HG03108 (cell line): ENCODE results near the gene MYO5B.

ENCODE experiments used
- ATAC-seq: cut with Tn5 transposase; IDR thresholded peaks from one replicate; pipeline ENCODE4 v1.9.1; 2021; ENCODE audit warnings: moderate library complexity; ENCODE audit not compliant: unreplicated experiment

Gene MYO5B

DNA sequence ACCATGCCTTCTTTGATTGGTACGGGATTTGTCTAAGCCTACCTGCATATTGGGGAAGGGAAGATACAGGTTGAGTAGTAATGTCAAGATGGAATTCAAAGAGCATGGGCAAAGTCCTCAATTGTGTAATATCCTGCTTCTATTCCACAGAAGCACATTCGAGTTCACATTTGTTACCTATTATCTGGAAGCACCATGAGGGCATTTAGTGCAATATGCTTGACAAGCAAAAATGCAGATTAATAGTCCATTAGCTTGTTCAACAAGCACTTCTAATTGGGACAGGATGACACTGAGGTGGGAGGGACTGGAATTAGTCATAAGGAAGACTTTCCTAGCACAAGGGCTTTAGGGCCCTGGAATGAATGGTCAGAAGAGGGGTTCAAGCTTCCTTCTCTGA, 40.5 kb downstream of the MYO5B start:
- no peak for ATAC-seq

DNA sequence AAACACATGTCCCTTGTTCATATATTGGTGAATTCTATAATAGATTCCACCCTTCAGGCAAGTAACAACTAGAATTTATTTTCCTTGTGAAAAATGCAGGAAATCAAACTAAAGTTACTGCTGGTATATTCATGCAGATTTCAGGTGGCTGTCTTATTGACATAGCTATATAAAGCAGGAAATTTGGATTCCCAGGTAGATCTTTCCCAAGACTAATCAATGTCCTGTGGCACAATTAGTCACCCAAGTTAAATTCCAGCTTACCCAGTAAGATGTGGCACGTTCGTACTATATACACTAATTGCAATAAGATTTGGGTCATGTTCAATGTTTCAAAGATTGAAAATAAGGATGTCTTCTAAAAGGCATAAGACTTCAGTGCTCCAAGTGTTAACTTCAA, 42.0 kb downstream of the MYO5B start:
- ATAC-seq: no peak

DNA sequence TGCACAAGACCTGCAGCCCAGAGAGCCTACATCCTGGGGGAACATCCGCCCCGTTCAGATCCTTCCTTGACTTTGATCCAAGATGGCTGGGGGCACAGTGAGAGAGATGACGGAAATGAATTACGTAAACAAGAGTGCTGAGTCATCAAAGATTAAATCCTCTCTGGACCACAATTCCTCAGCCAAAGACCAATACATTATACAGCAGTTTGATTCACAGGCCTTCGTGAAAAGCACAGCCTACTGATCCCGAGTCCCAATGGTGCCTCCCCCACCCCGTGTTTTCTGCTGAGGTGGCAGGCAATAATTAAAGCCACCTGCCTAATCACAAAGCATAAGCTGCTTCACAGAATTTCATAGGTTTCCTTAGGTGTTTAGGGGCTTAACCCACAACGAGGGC, 43.0 kb downstream of the MYO5B start:
- ATAC-seq: no peak

- no peak for ATAC-seq
Observed at GRCh38 chr18:50144540-50144939, 50.4 kb downstream of the MYO5B start.

DNA sequence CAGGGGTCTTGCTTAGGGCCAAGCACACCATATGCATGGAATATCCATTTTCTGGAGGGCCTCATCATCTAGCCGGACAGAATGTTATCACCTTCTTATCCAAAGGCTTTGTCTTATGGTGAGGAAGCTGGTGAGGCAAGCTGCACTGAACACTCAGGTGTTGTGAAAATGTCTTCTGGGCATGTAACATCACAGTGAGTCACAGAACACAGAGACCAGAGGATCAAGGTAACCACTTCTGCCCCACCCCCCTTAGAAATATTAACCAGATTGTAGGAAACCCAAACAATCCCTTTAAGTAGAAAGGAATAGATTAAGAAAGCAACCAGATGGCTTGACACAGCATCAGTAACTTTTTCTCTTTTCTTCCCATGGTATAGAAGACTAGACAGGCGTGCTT, 51.1 kb downstream of the MYO5B start:
- ATAC-seq: no peak

- ATAC-seq: no peak
Observed at GRCh38 chr18:50143294-50143693, 51.7 kb downstream of the MYO5B start.

DNA sequence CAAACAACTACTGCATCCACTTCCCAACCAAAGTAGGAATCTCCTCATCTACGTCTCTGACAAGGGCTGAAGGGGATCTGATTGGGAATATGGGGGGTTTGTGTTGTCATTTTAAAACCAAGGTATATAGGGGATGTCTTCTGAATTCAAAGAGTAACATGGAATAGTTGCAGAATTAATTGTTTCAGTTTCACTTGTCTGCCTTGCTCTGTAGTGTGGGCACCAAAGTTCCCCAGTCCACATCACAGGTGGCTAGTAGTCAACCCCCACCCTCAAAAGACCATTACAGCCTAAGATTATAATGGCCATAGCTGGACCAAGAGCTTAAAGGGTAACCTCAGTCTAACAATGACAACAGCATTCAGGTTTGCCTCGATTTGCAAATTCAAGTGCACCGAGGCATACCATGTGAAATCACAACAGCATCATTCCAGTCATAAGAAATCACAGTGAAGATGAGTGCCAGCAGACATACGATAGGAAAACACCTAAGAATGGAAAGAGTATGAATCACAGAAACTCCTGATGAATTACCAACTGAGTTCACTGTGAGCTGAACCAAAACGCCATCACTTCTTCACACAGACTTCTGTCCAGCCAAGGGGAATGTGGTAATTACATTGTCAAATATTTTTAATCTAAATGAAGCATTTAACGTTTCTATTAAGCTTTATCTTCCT, 52.4 kb downstream of the MYO5B start:
- ATAC-seq: no peak

GRCh38 chr18:50138181-50139064, 56.5 kb downstream of the MYO5B start:
- no peak for ATAC-seq

DNA sequence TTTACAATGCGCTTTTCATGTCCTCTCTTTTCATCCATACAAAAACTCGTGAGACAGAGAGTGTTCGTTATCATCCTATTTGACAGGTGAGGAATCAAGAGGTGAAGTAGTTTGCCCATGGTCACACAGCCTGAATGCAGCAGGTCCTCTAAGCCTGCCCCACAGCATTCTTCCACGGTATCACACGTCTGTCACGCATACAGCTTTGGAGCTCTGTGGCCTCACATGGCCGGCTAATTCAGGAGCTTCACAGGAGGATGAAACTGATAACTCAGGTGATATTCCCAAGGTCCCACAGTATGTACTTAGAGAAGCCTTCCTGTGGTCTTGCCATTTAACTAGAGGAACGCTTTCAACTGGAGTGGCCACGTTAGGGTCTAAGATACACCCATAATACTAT, 59.0 kb downstream of the MYO5B start:
- no peak for ATAC-seq

DNA sequence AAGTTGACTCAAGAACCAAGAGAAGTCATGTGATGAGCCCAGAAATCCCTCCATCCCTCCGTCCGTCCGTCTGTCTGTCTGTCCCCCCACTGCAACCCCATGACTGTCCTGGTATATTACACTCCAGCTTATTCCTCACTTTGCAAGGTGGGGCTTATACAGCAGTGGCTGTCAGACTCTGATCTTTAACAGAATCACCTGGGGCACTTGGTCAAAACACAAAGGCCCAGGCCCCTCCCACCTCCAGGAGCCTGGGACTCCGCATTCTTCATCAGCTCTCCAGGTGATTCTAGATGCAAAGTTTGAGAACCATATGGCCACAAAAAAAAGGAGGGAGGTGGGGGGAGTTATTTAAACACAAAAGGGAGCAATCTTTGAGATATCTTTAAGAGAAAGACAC, 61.4 kb downstream of the MYO5B start:
- no peak for ATAC-seq

GRCh38 chr18:50131591-50131990, 63.4 kb downstream of the MYO5B start:
- ATAC-seq: no peak

GRCh38 chr18:50128506-50129271, 66.3 kb downstream of the MYO5B start:
- no peak for ATAC-seq

- ATAC-seq: no peak
Observed at GRCh38 chr18:50127516-50128210, 67.3 kb downstream of the MYO5B start.

- ATAC-seq: no peak
Observed at GRCh38 chr18:50126471-50126870, 68.5 kb downstream of the MYO5B start.

- ATAC-seq: no peak
Observed at GRCh38 chr18:50125456-50125855, 69.5 kb downstream of the MYO5B start.

GRCh38 chr18:50119296-50119695, 75.7 kb downstream of the MYO5B start:
- no peak for ATAC-seq

DNA sequence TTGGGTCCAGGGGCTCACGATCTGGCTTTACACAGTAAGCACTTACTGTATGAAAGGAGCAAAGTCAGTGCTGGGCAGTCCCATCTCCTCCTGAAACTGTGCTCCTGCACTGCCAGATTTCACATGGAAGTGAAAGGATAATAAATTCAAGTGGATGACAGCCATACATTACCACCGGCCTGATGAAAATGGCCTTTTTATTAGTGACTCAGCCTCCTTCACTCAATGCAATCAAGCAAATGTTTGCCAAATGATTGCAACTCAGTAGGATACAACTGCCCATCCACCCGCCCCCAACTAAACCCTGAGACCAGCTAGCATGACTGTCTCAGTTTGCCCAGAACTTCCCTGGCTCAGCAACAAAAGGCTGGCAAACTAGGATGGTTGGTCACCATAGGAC, 77.1 kb downstream of the MYO5B start:
- ATAC-seq: no peak

- no peak for ATAC-seq
Observed at GRCh38 chr18:50115095-50115494, 79.9 kb downstream of the MYO5B start.

GRCh38 chr18:50114448-50114847, 80.5 kb downstream of the MYO5B start:
- no peak for ATAC-seq

GRCh38 chr18:50113726-50114125, 81.2 kb downstream of the MYO5B start:
- no peak for ATAC-seq

DNA sequence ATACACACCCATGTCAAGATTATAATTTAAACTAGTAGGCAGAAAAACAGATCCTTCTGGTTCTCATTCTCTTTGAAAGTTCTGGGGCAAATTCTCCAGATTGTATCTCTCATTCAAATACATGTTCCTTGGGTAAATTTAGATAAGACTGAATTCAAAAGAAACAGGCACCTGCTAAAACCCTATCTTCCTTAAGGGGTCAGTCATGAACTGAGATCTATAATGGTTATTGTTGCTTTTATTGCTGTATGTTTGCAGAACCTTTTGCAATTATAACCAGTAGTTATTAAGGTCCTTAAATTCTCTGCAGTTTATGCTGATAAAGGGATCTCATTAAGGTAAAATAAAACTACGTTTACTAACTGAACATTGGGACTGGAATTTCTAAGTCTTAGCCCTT, 83.5 kb downstream of the MYO5B start:
- no peak for ATAC-seq
